22Rv1 (cell line): Measurements from ENCODE around the gene TSPAN14.

Source experiments
- CTCF ChIP-seq: fragments of 450-650 bp; IDR thresholded peaks from 2 replicates; pipeline ENCODE4 v1.5.1; 2017; ENCODE audit warnings: mild to moderate bottlenecking
- ZFX ChIP-seq: fragments of 450-650 bp; IDR thresholded peaks from 2 replicates; pipeline ENCODE4 v1.6.1; 2017; ENCODE audit warnings: antibody characterized with exemption, borderline replicate concordance

- TF ChIP-seq CTCF, result no peak
- TF ChIP-seq ZFX, result no peak
Measured at GRCh38 chr10:80492848-80493521, 38.9 kb downstream of the TSPAN14 start.
